IMR-90 (cell line): ENCODE measurements around the gene DENND6A. TPM values are rescaled to one million over a fixed set of nuclear protein-coding genes. Genes with fewer than 3 reads are reported as not detected.

Experiments
- ATAC-seq: fragments of 200-7000 bp; cut with Tn5 transposase; 2 replicates; pipeline ENCODE4 v1.9.1; 2020; ENCODE audit warnings: low read depth, mild to moderate bottlenecking, moderate library complexity
- BruUV-seq: library from RNA; stranded (reverse); fragments of 400-500 nt; replicated peaks from 2 replicates; lab custom pipeline; 2021; lab: Mats Ljungman, UMichigan
- CTCF ChIA-PET: fragments of 300-600 bp; formaldehyde crosslinking; extraction: SDS; loops from one replicate; lab custom pipeline; 2021; ENCODE audit warnings: antibody characterized with exemption; lab: Yijun Ruan, JAX
- POLR2A ChIA-PET: fragments of 300-600 bp; sonication (Branson Sonifier 250); formaldehyde crosslinking; loops from one replicate; lab custom pipeline; 2022; ENCODE audit warnings: antibody characterized with exemption; ENCODE audit not compliant: unreplicated experiment; lab: Charles Lee
- DNase-seq: peaks from one replicate; pipeline ENCODE4 v3.0.0; 2013
- H2AFZ ChIP-seq: replicated peaks from 2 replicates; pipeline ENCODE3; 2013; ENCODE audit warnings: low read length, mild to moderate bottlenecking; ENCODE audit not compliant: poor library complexity
- H2AK5ac ChIP-seq: 2 replicates; pipeline ENCODE4 v1.6.1; 2013; ENCODE audit warnings: low read depth, low read length, inconsistent platforms
- H2AK9ac ChIP-seq: replicated peaks from 2 replicates; pipeline ENCODE3; 2013; ENCODE audit warnings: mild to moderate bottlenecking, low read depth, low read length, moderate library complexity; ENCODE audit not compliant: poor library complexity
- H2BK120ac ChIP-seq: 2 replicates; pipeline ENCODE4 v1.6.1; 2013; ENCODE audit warnings: low read depth, low read length, inconsistent platforms
- H2BK15ac ChIP-seq: 3 replicates; pipeline ENCODE4 v1.6.1; 2013; ENCODE audit warnings: low read depth, low read length, inconsistent platforms
- H2BK20ac ChIP-seq: 2 replicates; pipeline ENCODE4 v1.6.1; 2013; ENCODE audit warnings: low read depth, mild to moderate bottlenecking, inconsistent platforms, low read length, moderate library complexity
- H2BK5ac ChIP-seq: 2 replicates; pipeline ENCODE4 v1.6.1; 2013; ENCODE audit warnings: mild to moderate bottlenecking, low read depth, low read length, inconsistent platforms; ENCODE audit not compliant: poor library complexity, severe bottlenecking
- H3K14ac ChIP-seq: replicated peaks from 2 replicates; pipeline ENCODE4 v1.6.1; 2013; ENCODE audit warnings: low read depth, low read length, inconsistent platforms
- H3K18ac ChIP-seq: 2 replicates; pipeline ENCODE4 v1.6.1; 2013; ENCODE audit warnings: low read depth, low read length, control low read depth
- H3K23ac ChIP-seq: 2 replicates; pipeline ENCODE4 v1.6.1; 2013; ENCODE audit warnings: low read depth, low read length, inconsistent platforms
- H3K27ac ChIP-seq: 2 replicates; pipeline ENCODE4 v1.5.1; 2013; ENCODE audit warnings: mild to moderate bottlenecking, control low read depth, low read length; ENCODE audit not compliant: insufficient read depth
- H3K27me3 ChIP-seq: 2 replicates; pipeline ENCODE4 v1.6.1; 2013; ENCODE audit warnings: low read length; ENCODE audit not compliant: control insufficient read depth, insufficient read depth
- H3K36me3 ChIP-seq: 2 replicates; pipeline ENCODE4 v1.6.1; 2013; ENCODE audit warnings: low read length, mixed read lengths; ENCODE audit not compliant: control insufficient read depth, insufficient read depth
- H3K4ac ChIP-seq: 2 replicates; pipeline ENCODE4 v1.6.1; 2013; ENCODE audit warnings: low read depth, low read length, inconsistent platforms
- H3K4me1 ChIP-seq: 2 replicates; pipeline ENCODE4 v1.6.1; 2013; ENCODE audit warnings: low read length, mixed read lengths; ENCODE audit not compliant: control insufficient read depth, insufficient read depth
- H3K4me2 ChIP-seq: 2 replicates; pipeline ENCODE4 v1.6.1; 2013; ENCODE audit warnings: low read depth, mild to moderate bottlenecking, control low read depth, low read length, moderate library complexity
- H3K4me3 ChIP-seq: 2 replicates; pipeline ENCODE4 v1.5.1; 2013; ENCODE audit warnings: low read depth, mild to moderate bottlenecking, control low read depth, low read length, moderate library complexity; ENCODE audit not compliant: insufficient read depth
- H3K56ac ChIP-seq: 2 replicates; pipeline ENCODE4 v1.6.1; 2013; ENCODE audit warnings: low read length, inconsistent platforms; ENCODE audit not compliant: insufficient read depth; ENCODE audit errors: extremely low read depth
- H3K79me1 ChIP-seq, 2 experiments: 2 replicates each; pipeline ENCODE4 v1.6.1; 2013; ENCODE audit warnings: low read length in 2 of 2, inconsistent platforms in 1 of 2, low read depth in 1 of 2
- H3K9ac ChIP-seq: 2 replicates; pipeline ENCODE4 v1.6.1; 2013; ENCODE audit warnings: low read depth, low read length, control low read depth
- H3K9me1 ChIP-seq: 2 replicates; pipeline ENCODE4 v1.6.1; 2013; ENCODE audit warnings: low read length, inconsistent platforms; ENCODE audit not compliant: insufficient read depth
- H3K9me3 ChIP-seq: 2 replicates; pipeline ENCODE4 v1.6.1; 2013; ENCODE audit warnings: low read length; ENCODE audit not compliant: control insufficient read depth, insufficient read depth
- H4K20me1 ChIP-seq: 2 replicates; pipeline ENCODE4 v1.6.1; 2013; ENCODE audit warnings: low read length, inconsistent platforms; ENCODE audit not compliant: insufficient read depth
- H4K5ac ChIP-seq: 2 replicates; pipeline ENCODE4 v1.6.1; 2013; ENCODE audit warnings: mild to moderate bottlenecking, low read depth, low read length, control low read depth
- H4K8ac ChIP-seq, 2 experiments: 2 replicates each; pipeline ENCODE4 v1.6.1; 2013; ENCODE audit warnings: low read depth in 2 of 2, low read length in 2 of 2, control low read depth in 1 of 2, inconsistent platforms in 1 of 2
- H4K91ac ChIP-seq: 2 replicates; pipeline ENCODE4 v1.6.1; 2013; ENCODE audit warnings: low read depth, low read length, inconsistent platforms; ENCODE audit not compliant: insufficient read depth
- CEBPB ChIP-seq: IDR thresholded peaks from 2 replicates; pipeline ENCODE4 v1.6.1; 2012; ENCODE audit warnings: low read depth, low read length, improper control_type of control experiment
- CHD1 ChIP-seq: IDR thresholded peaks from 2 replicates; pipeline ENCODE4 v1.6.1; 2012; ENCODE audit warnings: low read depth, low read length, improper control_type of control experiment
- FOS ChIP-seq: fragments of 150-350 bp; IDR thresholded peaks from 2 replicates; pipeline ENCODE4 v1.6.1; 2016; ENCODE audit warnings: low read depth, low read length
- MAFK ChIP-seq: IDR thresholded peaks from 2 replicates; pipeline ENCODE4 v1.6.1; 2012; ENCODE audit warnings: low read depth, low read length, improper control_type of control experiment
- POLR2A ChIP-seq: IDR thresholded peaks from 2 replicates; pipeline ENCODE4 v1.6.1; 2012; ENCODE audit warnings: mild to moderate bottlenecking, low read depth, low read length
- RAD21 ChIP-seq: IDR thresholded peaks from 2 replicates; pipeline ENCODE4 v1.6.1; 2012; ENCODE audit warnings: low read length, improper control_type of control experiment
- RFX5 ChIP-seq: IDR thresholded peaks from 2 replicates; pipeline ENCODE4 v1.8.0; 2012; ENCODE audit warnings: low read depth, mild to moderate bottlenecking, low read length, moderate library complexity
- WGBS, 2 experiments: methylation state at CpG; one replicate each; pipeline versions ENCODE4 v1.1.5 to v1.1.7; 2013; ENCODE audit warnings: missing lambda C conversion rate in 2 of 2; ENCODE audit not compliant: insufficient read length in 1 of 2; ENCODE audit errors: extremely low coverage in 2 of 2; 5-methylcytosine and 5-hydroxymethylcytosine counted together
- dilution Hi-C: fragments of 300-500 bp; cut with HindIII; formaldehyde crosslinking; loops from one replicate; pipeline ENCODE4 v1.14.3; 2018; ENCODE audit warnings: low sequenced_read_pairs; ENCODE audit not compliant: unreplicated experiment
- in situ Hi-C: fragments of 300-500 bp; cut with MboI; formaldehyde crosslinking; loops from 3 replicates; pipeline ENCODE4 v1.14.3; 2019; ENCODE audit warnings: low sequenced_read_pairs, inconsistent platforms, mixed read lengths
- intact Hi-C: fragments of 100-400 bp; cut with micrococcal nuclease; formaldehyde crosslinking; loops from 2 replicates; pipeline ENCODE4 v1.10.0; 2022
- polyA plus RNA-seq, 3 experiments: library from polyadenylated mRNA; depleted of rRNA; stranded (reverse); fragments of >200 nt; gene quantifications; 2 replicates each; pipeline ENCODE4 v1.2.3, GENCODE V29; 2012; ENCODE audit warnings: low replicate concordance in 1 of 3
- total RNA-seq: library from RNA; depleted of rRNA; stranded (reverse); fragments of >200 nt; gene quantifications from 2 replicates; pipeline ENCODE4 v1.2.3, GENCODE V29; 2012
- TF ChIP-seq, protein P1 (sequence below): conservative IDR thresholded peaks from 2 replicates; pipeline ENCODE4 v1.5.1; 2012; ENCODE audit warnings: mild to moderate bottlenecking, low read depth, low read length, improper control_type of control experiment

DENND6A gene
- total and polyA plus RNA-seq, 2 of the 4 experiments (the other 2 are of a cell fraction): 3.8 to 9.0 TPM

- H4K20me1 ChIP-seq: peaks cover 99% of the 10 kb centered on the region
- peaks cover 0 to 12% of the 10 kb centered on the region in 2 experiments; a peak in 1 of 4 replicates for H3K79me1 ChIP-seq
- H3K36me3 ChIP-seq: peaks cover 18% of the 10 kb centered on the region
- no peak overlapping the region for H3K14ac ChIP-seq
- no CpG with 5 or more reads among the region's 6 CpGs for WGBS, 2 experiments
- H2AFZ ChIP-seq: no peak overlapping the region
- H2BK20ac ChIP-seq: no peak overlapping the region
- intact Hi-C loops (no loop called here), dilution Hi-C loops (no loop called here), in situ Hi-C loops (no loop called here)
- no peaks in the 10 kb centered on the region for H3K27me3 ChIP-seq
- ChIA-PET POLR2A (interaction anchor here (0.5 kb wide), 1 partner anchor 273 kb away, joined by 3 read pairs; no protein-coding TSS in a partner anchor), CTCF (no interaction called here)
- H3K9me3 ChIP-seq: no peaks in the 10 kb centered on the region
- no TSS peak for BruUV-seq
- no peak for TF ChIP-seq MAFK
- no peak for TF ChIP-seq POLR2A
- TF ChIP-seq RAD21: no peak
- TF ChIP-seq, protein P1, sequence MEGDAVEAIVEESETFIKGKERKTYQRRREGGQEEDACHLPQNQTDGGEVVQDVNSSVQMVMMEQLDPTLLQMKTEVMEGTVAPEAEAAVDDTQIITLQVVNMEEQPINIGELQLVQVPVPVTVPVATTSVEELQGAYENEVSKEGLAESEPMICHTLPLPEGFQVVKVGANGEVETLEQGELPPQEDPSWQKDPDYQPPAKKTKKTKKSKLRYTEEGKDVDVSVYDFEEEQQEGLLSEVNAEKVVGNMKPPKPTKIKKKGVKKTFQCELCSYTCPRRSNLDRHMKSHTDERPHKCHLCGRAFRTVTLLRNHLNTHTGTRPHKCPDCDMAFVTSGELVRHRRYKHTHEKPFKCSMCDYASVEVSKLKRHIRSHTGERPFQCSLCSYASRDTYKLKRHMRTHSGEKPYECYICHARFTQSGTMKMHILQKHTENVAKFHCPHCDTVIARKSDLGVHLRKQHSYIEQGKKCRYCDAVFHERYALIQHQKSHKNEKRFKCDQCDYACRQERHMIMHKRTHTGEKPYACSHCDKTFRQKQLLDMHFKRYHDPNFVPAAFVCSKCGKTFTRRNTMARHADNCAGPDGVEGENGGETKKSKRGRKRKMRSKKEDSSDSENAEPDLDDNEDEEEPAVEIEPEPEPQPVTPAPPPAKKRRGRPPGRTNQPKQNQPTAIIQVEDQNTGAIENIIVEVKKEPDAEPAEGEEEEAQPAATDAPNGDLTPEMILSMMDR: no peak
- TF ChIP-seq CEBPB: no peak
- no peak for TF ChIP-seq CHD1
- TF ChIP-seq RFX5: no peak
- TF ChIP-seq FOS: no peak
- no peak overlapping the region for H2AK9ac ChIP-seq
- H2AK5ac ChIP-seq: no peak overlapping the region
- H3K9ac ChIP-seq: no peak overlapping the region
- H3K4me1 ChIP-seq: peaks cover 4% of the 10 kb centered on the region
- no peak overlapping the region for H2BK15ac ChIP-seq
- no peak overlapping the region for H3K23ac ChIP-seq
- no peak overlapping the region for H2BK120ac ChIP-seq
- H3K27ac ChIP-seq: no peak overlapping the region
- no peak overlapping the region for H4K91ac ChIP-seq
- no peak overlapping the region for H4K5ac ChIP-seq
- ATAC-seq (no peak), DNase-seq (no peak)
- H3K4me2 ChIP-seq: no peak overlapping the region
- peaks cover 5% of the 10 kb centered on the region for H3K9me1 ChIP-seq
- no peak overlapping the region for H4K8ac ChIP-seq
- no peak overlapping the region for H3K18ac ChIP-seq
- H3K4me3 ChIP-seq: no peak overlapping the region
- H3K56ac ChIP-seq: no peak overlapping the region
- no peak overlapping the region for H2BK5ac ChIP-seq
- H3K4ac ChIP-seq: no peak overlapping the region
Measured at GRCh38 chr3:57586778-57587177, 106.1 kb downstream of the DENND6A start.
